ENCODE measurements around the gene STON1.

STON1 gene

GRCh38 chr2:48530033-48530811 lies at the start of gene STON1:
TSS of gene STON1 (plus strand) at chr2:48530154. CDS start at chr2:48580634, 50,480 bp downstream.
- no peaks in the 10 kb centered on the region for H3K36me3 ChIP-seq (ENCODE audit: insufficient read depth, low read length)
- no peaks in the 10 kb centered on the region for H3K9me3 ChIP-seq (ENCODE audit: control insufficient read depth, insufficient read depth, low read length)
- H3K4me1 ChIP-seq (ENCODE audit: insufficient read depth, low read length): peaks cover 24% of the 10 kb centered on the region
- H3K9ac ChIP-seq (ENCODE audit: low read depth, low read length): peak within 1 kb of the TSS; percentile 82

GRCh38 chr2:48480526-48480925 lies 49.4 kb upstream of the STON1 start:
- Histone ChIP-seq H3K9ac (ENCODE audit: low read depth, low read length) (no peak overlapping the region), H3K4me1 (ENCODE audit: insufficient read depth, low read length) (no peaks in the 10 kb centered on the region), H3K36me3 (ENCODE audit: insufficient read depth, low read length) (peaks cover 8% of the 10 kb centered on the region; the same call in 1 of the 2 replicates), H3K9me3 (ENCODE audit: control insufficient read depth, insufficient read depth, low read length) (no peaks in the 10 kb centered on the region)

GRCh38 chr2:48482313-48482712 lies 47.6 kb upstream of the STON1 start:
- Histone ChIP-seq H3K4me1 (ENCODE audit: insufficient read depth, low read length) (no peaks in the 10 kb centered on the region), H3K9me3 (ENCODE audit: control insufficient read depth, insufficient read depth, low read length) (no peaks in the 10 kb centered on the region), H3K36me3 (ENCODE audit: insufficient read depth, low read length) (peaks cover 8% of the 10 kb centered on the region; the same call in 1 of the 2 replicates), H3K9ac (ENCODE audit: low read depth, low read length) (no peak overlapping the region)

- no peaks in the 10 kb centered on the region for H3K4me1 ChIP-seq (ENCODE audit: insufficient read depth, low read length)
- no peak overlapping the region for H3K9ac ChIP-seq (ENCODE audit: low read depth, low read length)
- peaks cover 8% of the 10 kb centered on the region; the same call in 1 of the 2 replicates for H3K36me3 ChIP-seq (ENCODE audit: insufficient read depth, low read length)
- H3K9me3 ChIP-seq (ENCODE audit: control insufficient read depth, insufficient read depth, low read length): no peaks in the 10 kb centered on the region
Observed at GRCh38 chr2:48482769-48483168, 47.2 kb upstream of the STON1 start.

- no peaks in the 10 kb centered on the region for H3K9me3 ChIP-seq (ENCODE audit: control insufficient read depth, insufficient read depth, low read length)
- H3K9ac ChIP-seq (ENCODE audit: low read depth, low read length): no peak overlapping the region
- H3K36me3 ChIP-seq (ENCODE audit: insufficient read depth, low read length): peaks cover 12% of the 10 kb centered on the region; the same call in 1 of the 2 replicates
- H3K4me1 ChIP-seq (ENCODE audit: insufficient read depth, low read length): no peaks in the 10 kb centered on the region
Observed at GRCh38 chr2:48483506-48483905, 46.4 kb upstream of the STON1 start.

GRCh38 chr2:48483916-48484315 lies 46.0 kb upstream of the STON1 start:
- H3K36me3 ChIP-seq (ENCODE audit: insufficient read depth, low read length): peaks cover 12% of the 10 kb centered on the region; the same call in 1 of the 2 replicates
- no peaks in the 10 kb centered on the region for H3K9me3 ChIP-seq (ENCODE audit: control insufficient read depth, insufficient read depth, low read length)
- no peaks in the 10 kb centered on the region for H3K4me1 ChIP-seq (ENCODE audit: insufficient read depth, low read length)
- no peak overlapping the region for H3K9ac ChIP-seq (ENCODE audit: low read depth, low read length)

GRCh38 chr2:48488545-48488944 lies 41.4 kb upstream of the STON1 start:
- Histone ChIP-seq H3K9ac (ENCODE audit: low read depth, low read length) (no peak overlapping the region), H3K36me3 (ENCODE audit: insufficient read depth, low read length) (0 out of 2 replicates have a peak, but pooled peaks cover 4% of the 10 kb centered on the region), H3K4me1 (ENCODE audit: insufficient read depth, low read length) (no peaks in the 10 kb centered on the region), H3K9me3 (ENCODE audit: control insufficient read depth, insufficient read depth, low read length) (no peaks in the 10 kb centered on the region)

- H3K4me1 ChIP-seq (ENCODE audit: insufficient read depth, low read length): peaks cover 3% of the 10 kb centered on the region
- H3K9me3 ChIP-seq (ENCODE audit: control insufficient read depth, insufficient read depth, low read length): no peaks in the 10 kb centered on the region
- H3K36me3 ChIP-seq (ENCODE audit: insufficient read depth, low read length): peaks cover 15% of the 10 kb centered on the region
- H3K9ac ChIP-seq (ENCODE audit: low read depth, low read length): no peak overlapping the region
Observed at GRCh38 chr2:48496849-48497248, 33.1 kb upstream of the STON1 start.

- H3K4me1 ChIP-seq (ENCODE audit: insufficient read depth, low read length): peaks cover 20% of the 10 kb centered on the region
- H3K9me3 ChIP-seq (ENCODE audit: control insufficient read depth, insufficient read depth, low read length): no peaks in the 10 kb centered on the region
- H3K9ac ChIP-seq (ENCODE audit: low read depth, low read length): no peak overlapping the region
- H3K36me3 ChIP-seq (ENCODE audit: insufficient read depth, low read length): peaks cover 9% of the 10 kb centered on the region; the same call in 1 of the 2 replicates
Observed at GRCh38 chr2:48504647-48505327, 25.2 kb upstream of the STON1 start.

- H3K9me3 ChIP-seq (ENCODE audit: control insufficient read depth, insufficient read depth, low read length): no peaks in the 10 kb centered on the region
- H3K4me1 ChIP-seq (ENCODE audit: insufficient read depth, low read length): peaks cover 27% of the 10 kb centered on the region
- H3K9ac ChIP-seq (ENCODE audit: low read depth, low read length): no peak overlapping the region
- H3K36me3 ChIP-seq (ENCODE audit: insufficient read depth, low read length): no peaks in the 10 kb centered on the region
Observed at GRCh38 chr2:48507111-48507510, 22.8 kb upstream of the STON1 start.

- H3K36me3 ChIP-seq (ENCODE audit: insufficient read depth, low read length): no peaks in the 10 kb centered on the region
- peaks cover 29% of the 10 kb centered on the region for H3K4me1 ChIP-seq (ENCODE audit: insufficient read depth, low read length)
- H3K9me3 ChIP-seq (ENCODE audit: control insufficient read depth, insufficient read depth, low read length): no peaks in the 10 kb centered on the region
- H3K9ac ChIP-seq (ENCODE audit: low read depth, low read length): no peak overlapping the region; the same call in 1 of the 2 replicates
Observed at GRCh38 chr2:48508461-48509124, 21.4 kb upstream of the STON1 start.

GRCh38 chr2:48510329-48510728 lies 19.6 kb upstream of the STON1 start:
- Histone ChIP-seq H3K36me3 (ENCODE audit: insufficient read depth, low read length) (no peaks in the 10 kb centered on the region; the same call in 1 of the 2 replicates), H3K9me3 (ENCODE audit: control insufficient read depth, insufficient read depth, low read length) (no peaks in the 10 kb centered on the region), H3K9ac (ENCODE audit: low read depth, low read length) (no peak overlapping the region), H3K4me1 (ENCODE audit: insufficient read depth, low read length) (peaks cover 26% of the 10 kb centered on the region)

GRCh38 chr2:48511849-48512470 lies 18.0 kb upstream of the STON1 start:
- Histone ChIP-seq H3K36me3 (ENCODE audit: insufficient read depth, low read length) (no peaks in the 10 kb centered on the region; the same call in 1 of the 2 replicates), H3K4me1 (ENCODE audit: insufficient read depth, low read length) (peaks cover 26% of the 10 kb centered on the region), H3K9ac (ENCODE audit: low read depth, low read length) (no peak overlapping the region), H3K9me3 (ENCODE audit: control insufficient read depth, insufficient read depth, low read length) (no peaks in the 10 kb centered on the region)

GRCh38 chr2:48512571-48512970 lies 17.4 kb upstream of the STON1 start:
- H3K36me3 ChIP-seq (ENCODE audit: insufficient read depth, low read length): no peaks in the 10 kb centered on the region; the same call in 1 of the 2 replicates
- H3K9ac ChIP-seq (ENCODE audit: low read depth, low read length): no peak overlapping the region
- peaks cover 26% of the 10 kb centered on the region for H3K4me1 ChIP-seq (ENCODE audit: insufficient read depth, low read length)
- H3K9me3 ChIP-seq (ENCODE audit: control insufficient read depth, insufficient read depth, low read length): no peaks in the 10 kb centered on the region

Data from ES-I3 (cell line).